DMS153 (cell line): ENCODE results near the gene PTK7.

Experiments
- DNase-seq: peaks from one replicate; lab custom pipeline; 2025; lab: John Stamatoyannopoulos, UW

PTK7 gene

GRCh38 chr6:43207286-43207685 lies 131.2 kb downstream of the PTK7 start:
- no peak for DNase-seq
